HEK293 (cell line): ENCODE measurements around the gene SLC36A3.

Source experiments
- CTCF ChIA-PET: fragments of 350-600 bp; formaldehyde crosslinking; extraction: SDS; loops from one replicate; lab custom pipeline; 2021; ENCODE audit warnings: antibody characterized with exemption; lab: Yijun Ruan, JAX
- POLR2A ChIA-PET: fragments of 300-600 bp; formaldehyde crosslinking; extraction: SDS; loops from one replicate; lab custom pipeline; 2020; ENCODE audit warnings: antibody characterized with exemption, inconsistent platforms; lab: Yijun Ruan, JAX
- H3K27ac ChIP-seq: fragments of 200-500 bp; sonication (Bioruptor generic); 2 replicates; pipeline ENCODE4 v1.5.1; 2014; ENCODE audit warnings: low read depth, low read length, control low read depth, inconsistent platforms; ENCODE audit errors: extremely low read depth
- H3K36me3 ChIP-seq, 2 experiments: fragments of 200-500 bp in 1 of 2; sonication (Bioruptor generic) in 1 of 2; 1 replicate in 1 of 2; 2 replicates in 1 of 2; pipeline ENCODE4 v1.5.1; 2014 to 2017; ENCODE audit warnings: inconsistent platforms in 2 of 2, low read length in 2 of 2; ENCODE audit not compliant: control insufficient read depth in 2 of 2, insufficient read depth in 1 of 2
- H3K4me1 ChIP-seq: fragments of 200-500 bp; sonication (Bioruptor generic); 2 replicates; pipeline ENCODE4 v1.5.1; 2014; ENCODE audit warnings: mild to moderate bottlenecking, low read length, inconsistent platforms; ENCODE audit not compliant: control insufficient read depth, insufficient read depth
- H3K4me3 ChIP-seq: 2 replicates; pipeline ENCODE4 v1.5.1; 2011; ENCODE audit warnings: low read depth, mild to moderate bottlenecking, control low read depth, low read length, moderate library complexity
- H3K9me3 ChIP-seq: fragments of 200-500 bp; sonication (Bioruptor generic); 2 replicates; pipeline ENCODE4 v1.5.1; 2014; ENCODE audit warnings: low read depth, low read length, inconsistent platforms; ENCODE audit not compliant: control insufficient read depth, insufficient read depth
- OSR2 ChIP-seq: fragments of 450-650 bp; formaldehyde crosslinking; IDR thresholded peaks from 2 replicates; pipeline ENCODE4 v1.5.1; 2016; ENCODE audit warnings: missing biosample characterization, missing genetic modification characterization
- SCRT2 ChIP-seq: fragments of 450-650 bp; formaldehyde crosslinking; IDR thresholded peaks from 2 replicates; pipeline ENCODE4 v1.5.1; 2016; ENCODE audit warnings: missing biosample characterization, missing genetic modification characterization
- ZEB2 ChIP-seq: fragments of 450-650 bp; formaldehyde crosslinking; IDR thresholded peaks from 2 replicates; pipeline ENCODE4 v1.5.1; 2016; ENCODE audit warnings: missing biosample characterization, missing genetic modification characterization
- ZNF140 ChIP-seq: fragments of 450-650 bp; formaldehyde crosslinking; IDR thresholded peaks from 2 replicates; pipeline ENCODE4 v1.5.1; 2016; ENCODE audit warnings: missing biosample characterization, missing genetic modification characterization
- ZNF223 ChIP-seq: fragments of 450-650 bp; formaldehyde crosslinking; IDR thresholded peaks from 2 replicates; pipeline ENCODE4 v1.5.1; 2016; ENCODE audit warnings: missing biosample characterization, missing genetic modification characterization
- ZNF266 ChIP-seq: fragments of 450-650 bp; formaldehyde crosslinking; IDR thresholded peaks from 2 replicates; pipeline ENCODE4 v1.5.1; 2016; ENCODE audit warnings: missing biosample characterization, missing genetic modification characterization, low read depth
- ZNF391 ChIP-seq: fragments of 450-650 bp; formaldehyde crosslinking; IDR thresholded peaks from 2 replicates; pipeline ENCODE4 v1.5.1; 2016; ENCODE audit warnings: low read depth, missing biosample characterization, missing genetic modification characterization, borderline replicate concordance
- ZNF501 ChIP-seq: fragments of 450-650 bp; formaldehyde crosslinking; IDR thresholded peaks from 2 replicates; pipeline ENCODE4 v1.5.1; 2016; ENCODE audit warnings: missing biosample characterization, missing genetic modification characterization
- ZNF514 ChIP-seq: fragments of 450-650 bp; formaldehyde crosslinking; IDR thresholded peaks from 2 replicates; pipeline ENCODE4 v1.5.1; 2016; ENCODE audit warnings: missing biosample characterization, missing genetic modification characterization
- ZNF530 ChIP-seq: fragments of 450-650 bp; formaldehyde crosslinking; IDR thresholded peaks from 2 replicates; pipeline ENCODE4 v1.5.1; 2016; ENCODE audit warnings: low read depth, missing biosample characterization, missing genetic modification characterization
- ZNF555 ChIP-seq: fragments of 450-650 bp; formaldehyde crosslinking; conservative IDR thresholded peaks from 2 replicates; pipeline ENCODE4 v1.5.1; 2017; ENCODE audit warnings: missing biosample characterization, mild to moderate bottlenecking, missing genetic modification characterization, inconsistent platforms
- ZNF629 ChIP-seq: fragments of 450-650 bp; formaldehyde crosslinking; IDR thresholded peaks from 2 replicates; pipeline ENCODE4 v1.5.1; 2017; ENCODE audit warnings: missing biosample characterization, missing genetic modification characterization
- ZNF76 ChIP-seq: fragments of 450-650 bp; formaldehyde crosslinking; IDR thresholded peaks from 2 replicates; pipeline ENCODE4; 2016; ENCODE audit warnings: low read depth, missing biosample characterization, missing genetic modification characterization, borderline replicate concordance
- ZNF837 ChIP-seq: fragments of 450-650 bp; formaldehyde crosslinking; IDR thresholded peaks from 2 replicates; pipeline ENCODE4 v1.5.1; 2016; ENCODE audit warnings: missing biosample characterization, missing genetic modification characterization
- TF ChIP-seq, protein P1 (sequence below): fragments of 450-650 bp; formaldehyde crosslinking; IDR thresholded peaks from 2 replicates; pipeline ENCODE4 v1.5.1; 2017; ENCODE audit warnings: missing biosample characterization, missing genetic modification characterization
- TF ChIP-seq, protein P2 (sequence below): fragments of 450-650 bp; formaldehyde crosslinking; IDR thresholded peaks from 2 replicates; pipeline ENCODE4 v1.5.1; 2016; ENCODE audit warnings: missing biosample characterization, missing genetic modification characterization
- TF ChIP-seq, protein P3 (sequence below): fragments of 450-650 bp; formaldehyde crosslinking; IDR thresholded peaks from 2 replicates; pipeline ENCODE4 v1.5.0; 2017; ENCODE audit warnings: missing biosample characterization, missing genetic modification characterization, borderline replicate concordance
- TF ChIP-seq, protein P4 (sequence below): fragments of 450-650 bp; formaldehyde crosslinking; IDR thresholded peaks from 2 replicates; pipeline ENCODE4 v1.5.1; 2016; ENCODE audit warnings: missing biosample characterization, missing genetic modification characterization

The SLC36A3 gene

DNA sequence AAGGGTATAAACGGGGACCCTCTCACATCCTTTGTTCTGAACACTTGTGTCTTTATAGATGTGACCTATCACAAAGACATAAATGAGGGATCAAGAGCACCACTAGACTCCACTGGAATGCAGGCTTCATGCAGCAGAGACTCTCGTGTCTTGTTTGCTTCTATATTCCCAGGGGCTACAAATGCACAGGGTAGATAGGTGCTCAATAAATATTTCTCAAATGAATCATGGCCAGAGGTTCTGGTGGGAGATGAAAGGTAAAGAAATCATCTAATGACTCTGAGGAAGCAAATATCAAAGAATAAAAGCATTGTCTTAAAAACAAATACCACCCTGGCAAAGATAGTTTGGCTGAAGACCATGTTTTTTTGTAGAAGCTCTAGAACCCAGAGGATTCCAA lies 6.6 kb downstream of the SLC36A3 start (continued):
- TF ChIP-seq ZNF391 (tag by site-specific recombination) (no peak), ZNF223 (tag by site-specific recombination) (no peak), ZEB2 (tag by site-specific recombination) (no peak)

DNA sequence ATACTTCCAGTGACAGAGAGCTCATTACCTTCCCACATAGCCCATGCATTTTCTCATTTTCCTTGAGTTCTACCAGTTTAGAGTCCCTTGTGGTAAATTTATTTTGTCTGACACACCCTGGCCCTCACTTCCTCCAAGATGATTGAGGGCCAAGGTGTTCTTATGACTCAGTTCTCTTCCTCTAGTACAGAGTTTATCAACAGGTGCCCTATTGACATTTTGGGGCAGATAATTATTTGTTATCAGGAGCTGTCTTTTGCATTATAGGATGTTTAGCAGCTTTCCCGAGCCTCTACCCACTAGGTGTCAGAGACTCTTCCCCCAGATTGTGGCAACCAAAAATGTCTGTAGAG lies 7.1 kb downstream of the SLC36A3 start:
- no peaks in the 10 kb centered on the region for H3K4me1 ChIP-seq
- ChIA-PET CTCF (interaction anchor here (1.5 to 1.7 kb wide), 2 partner anchors 12 to 13 kb away, joined by 4 to 5 read pairs; no protein-coding TSS in a partner anchor), POLR2A (no interaction called here)
- TF ChIP-seq SCRT2 (tag by site-specific recombination), result peak; percentile 56
- TF ChIP-seq ZNF629 (tag by site-specific recombination), result no peak
- TF ChIP-seq ZNF501, result no peak
- H3K4me3 ChIP-seq, result no peak overlapping the region
- H3K36me3 ChIP-seq, result no peaks in the 10 kb centered on the region
- H3K9me3 ChIP-seq, result no peaks in the 10 kb centered on the region
- no peak overlapping the region for H3K27ac ChIP-seq

DNA sequence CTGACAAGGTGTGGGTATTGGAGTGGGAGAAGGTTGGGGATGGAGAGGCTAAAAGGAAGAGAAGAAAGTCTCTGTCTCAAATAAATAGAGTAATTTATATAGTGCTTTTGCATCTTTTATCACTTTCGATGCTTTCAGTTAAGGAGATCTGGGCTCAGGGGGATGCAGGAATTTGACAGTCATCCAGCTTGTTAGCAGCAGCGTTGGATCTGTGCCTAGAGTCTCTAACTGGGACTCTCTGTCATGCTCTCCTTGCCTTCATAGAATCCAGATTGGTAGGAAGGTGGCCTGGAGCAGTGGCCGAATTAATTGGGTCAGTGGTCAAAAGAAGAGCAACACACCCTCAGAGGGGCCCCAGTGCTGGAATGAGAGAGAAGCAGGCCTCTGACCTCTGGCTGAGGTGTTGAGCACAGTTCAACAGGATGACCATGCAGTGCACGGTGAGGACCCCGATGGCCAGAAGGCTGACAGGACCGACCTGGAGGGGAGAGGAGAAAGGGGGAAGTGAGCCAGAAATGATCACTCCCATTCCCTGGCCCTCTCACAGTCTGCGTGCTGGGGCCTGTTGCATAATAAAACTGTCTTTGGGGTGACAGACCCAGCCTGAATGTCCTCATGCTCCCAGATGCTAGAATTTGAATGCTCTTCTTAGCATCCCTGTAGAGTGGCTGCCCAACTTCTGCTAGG lies 7.6 kb downstream of the SLC36A3 start:
- no peak overlapping the region for H3K27ac ChIP-seq
- no peaks in the 10 kb centered on the region for H3K4me1 ChIP-seq
- H3K4me3 ChIP-seq, result no peak overlapping the region
- ChIA-PET POLR2A (no interaction called here), CTCF (interaction anchor here (1.5 to 1.7 kb wide), 2 partner anchors 11 to 12 kb away, joined by 4 to 5 read pairs; no protein-coding TSS in a partner anchor)
- H3K9me3 ChIP-seq, result no peaks in the 10 kb centered on the region
- TF ChIP-seq ZNF837 (tag by site-specific recombination), result no peak
- TF ChIP-seq, protein P1, sequence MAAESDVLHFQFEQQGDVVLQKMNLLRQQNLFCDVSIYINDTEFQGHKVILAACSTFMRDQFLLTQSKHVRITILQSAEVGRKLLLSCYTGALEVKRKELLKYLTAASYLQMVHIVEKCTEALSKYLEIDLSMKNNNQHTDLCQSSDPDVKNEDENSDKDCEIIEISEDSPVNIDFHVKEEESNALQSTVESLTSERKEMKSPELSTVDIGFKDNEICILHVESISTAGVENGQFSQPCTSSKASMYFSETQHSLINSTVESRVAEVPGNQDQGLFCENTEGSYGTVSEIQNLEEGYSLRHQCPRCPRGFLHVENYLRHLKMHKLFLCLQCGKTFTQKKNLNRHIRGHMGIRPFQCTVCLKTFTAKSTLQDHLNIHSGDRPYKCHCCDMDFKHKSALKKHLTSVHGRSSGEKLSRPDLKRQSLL (tag by site-specific recombination), result no peak
- TF ChIP-seq ZNF266 (tag by site-specific recombination), result no peak
- TF ChIP-seq ZNF555, result no peak
- TF ChIP-seq ZNF76, result no peak
- no peak for TF ChIP-seq ZNF530
- TF ChIP-seq ZNF514 (tag by site-specific recombination), result no peak
- no peak for TF ChIP-seq ZNF140
- TF ChIP-seq, protein P2, sequence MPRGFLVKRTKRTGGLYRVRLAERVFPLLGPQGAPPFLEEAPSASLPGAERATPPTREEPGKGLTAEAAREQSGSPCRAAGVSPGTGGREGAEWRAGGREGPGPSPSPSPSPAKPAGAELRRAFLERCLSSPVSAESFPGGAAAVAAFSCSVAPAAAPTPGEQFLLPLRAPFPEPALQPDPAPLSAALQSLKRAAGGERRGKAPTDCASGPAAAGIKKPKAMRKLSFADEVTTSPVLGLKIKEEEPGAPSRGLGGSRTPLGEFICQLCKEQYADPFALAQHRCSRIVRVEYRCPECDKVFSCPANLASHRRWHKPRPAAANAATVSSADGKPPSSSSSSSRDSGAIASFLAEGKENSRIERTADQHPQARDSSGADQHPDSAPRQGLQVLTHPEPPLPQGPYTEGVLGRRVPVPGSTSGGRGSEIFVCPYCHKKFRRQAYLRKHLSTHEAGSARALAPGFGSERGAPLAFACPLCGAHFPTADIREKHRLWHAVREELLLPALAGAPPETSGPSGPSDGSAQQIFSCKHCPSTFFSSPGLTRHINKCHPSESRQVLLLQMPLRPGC (tag by site-specific recombination), result no peak
- TF ChIP-seq OSR2 (tag by site-specific recombination), result no peak
- TF ChIP-seq, protein P3, sequence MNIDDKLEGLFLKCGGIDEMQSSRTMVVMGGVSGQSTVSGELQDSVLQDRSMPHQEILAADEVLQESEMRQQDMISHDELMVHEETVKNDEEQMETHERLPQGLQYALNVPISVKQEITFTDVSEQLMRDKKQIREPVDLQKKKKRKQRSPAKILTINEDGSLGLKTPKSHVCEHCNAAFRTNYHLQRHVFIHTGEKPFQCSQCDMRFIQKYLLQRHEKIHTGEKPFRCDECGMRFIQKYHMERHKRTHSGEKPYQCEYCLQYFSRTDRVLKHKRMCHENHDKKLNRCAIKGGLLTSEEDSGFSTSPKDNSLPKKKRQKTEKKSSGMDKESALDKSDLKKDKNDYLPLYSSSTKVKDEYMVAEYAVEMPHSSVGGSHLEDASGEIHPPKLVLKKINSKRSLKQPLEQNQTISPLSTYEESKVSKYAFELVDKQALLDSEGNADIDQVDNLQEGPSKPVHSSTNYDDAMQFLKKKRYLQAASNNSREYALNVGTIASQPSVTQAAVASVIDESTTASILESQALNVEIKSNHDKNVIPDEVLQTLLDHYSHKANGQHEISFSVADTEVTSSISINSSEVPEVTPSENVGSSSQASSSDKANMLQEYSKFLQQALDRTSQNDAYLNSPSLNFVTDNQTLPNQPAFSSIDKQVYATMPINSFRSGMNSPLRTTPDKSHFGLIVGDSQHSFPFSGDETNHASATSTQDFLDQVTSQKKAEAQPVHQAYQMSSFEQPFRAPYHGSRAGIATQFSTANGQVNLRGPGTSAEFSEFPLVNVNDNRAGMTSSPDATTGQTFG (tag by site-specific recombination), result no peak
- TF ChIP-seq, protein P4, sequence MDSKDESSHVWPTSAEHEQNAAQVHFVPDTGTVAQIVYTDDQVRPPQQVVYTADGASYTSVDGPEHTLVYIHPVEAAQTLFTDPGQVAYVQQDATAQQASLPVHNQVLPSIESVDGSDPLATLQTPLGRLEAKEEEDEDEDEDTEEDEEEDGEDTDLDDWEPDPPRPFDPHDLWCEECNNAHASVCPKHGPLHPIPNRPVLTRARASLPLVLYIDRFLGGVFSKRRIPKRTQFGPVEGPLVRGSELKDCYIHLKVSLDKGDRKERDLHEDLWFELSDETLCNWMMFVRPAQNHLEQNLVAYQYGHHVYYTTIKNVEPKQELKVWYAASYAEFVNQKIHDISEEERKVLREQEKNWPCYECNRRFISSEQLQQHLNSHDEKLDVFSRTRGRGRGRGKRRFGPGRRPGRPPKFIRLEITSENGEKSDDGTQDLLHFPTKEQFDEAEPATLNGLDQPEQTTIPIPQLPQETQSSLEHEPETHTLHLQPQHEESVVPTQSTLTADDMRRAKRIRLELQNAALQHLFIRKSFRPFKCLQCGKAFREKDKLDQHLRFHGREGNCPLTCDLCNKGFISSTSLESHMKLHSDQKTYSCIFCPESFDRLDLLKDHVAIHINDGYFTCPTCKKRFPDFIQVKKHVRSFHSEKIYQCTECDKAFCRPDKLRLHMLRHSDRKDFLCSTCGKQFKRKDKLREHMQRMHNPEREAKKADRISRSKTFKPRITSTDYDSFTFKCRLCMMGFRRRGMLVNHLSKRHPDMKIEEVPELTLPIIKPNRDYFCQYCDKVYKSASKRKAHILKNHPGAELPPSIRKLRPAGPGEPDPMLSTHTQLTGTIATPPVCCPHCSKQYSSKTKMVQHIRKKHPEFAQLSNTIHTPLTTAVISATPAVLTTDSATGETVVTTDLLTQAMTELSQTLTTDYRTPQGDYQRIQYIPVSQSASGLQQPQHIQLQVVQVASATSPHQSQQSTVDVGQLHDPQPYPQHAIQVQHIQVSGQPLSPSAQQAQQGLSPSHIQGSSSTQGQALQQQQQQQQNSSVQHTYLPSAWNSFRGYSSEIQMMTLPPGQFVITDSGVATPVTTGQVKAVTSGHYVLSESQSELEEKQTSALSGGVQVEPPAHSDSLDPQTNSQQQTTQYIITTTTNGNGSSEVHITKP (tag by site-specific recombination), result no peak
- no peaks in the 10 kb centered on the region for H3K36me3 ChIP-seq
